HG02852 (cell line): ENCODE measurements around the gene RASD1.

Source experiments
- ATAC-seq: cut with Tn5 transposase; IDR thresholded peaks from one replicate; pipeline ENCODE4 v1.9.1; 2021; ENCODE audit warnings: mild to moderate bottlenecking, moderate library complexity; ENCODE audit not compliant: unreplicated experiment

RASD1 gene, protein sequence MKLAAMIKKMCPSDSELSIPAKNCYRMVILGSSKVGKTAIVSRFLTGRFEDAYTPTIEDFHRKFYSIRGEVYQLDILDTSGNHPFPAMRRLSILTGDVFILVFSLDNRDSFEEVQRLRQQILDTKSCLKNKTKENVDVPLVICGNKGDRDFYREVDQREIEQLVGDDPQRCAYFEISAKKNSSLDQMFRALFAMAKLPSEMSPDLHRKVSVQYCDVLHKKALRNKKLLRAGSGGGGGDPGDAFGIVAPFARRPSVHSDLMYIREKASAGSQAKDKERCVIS

DNA sequence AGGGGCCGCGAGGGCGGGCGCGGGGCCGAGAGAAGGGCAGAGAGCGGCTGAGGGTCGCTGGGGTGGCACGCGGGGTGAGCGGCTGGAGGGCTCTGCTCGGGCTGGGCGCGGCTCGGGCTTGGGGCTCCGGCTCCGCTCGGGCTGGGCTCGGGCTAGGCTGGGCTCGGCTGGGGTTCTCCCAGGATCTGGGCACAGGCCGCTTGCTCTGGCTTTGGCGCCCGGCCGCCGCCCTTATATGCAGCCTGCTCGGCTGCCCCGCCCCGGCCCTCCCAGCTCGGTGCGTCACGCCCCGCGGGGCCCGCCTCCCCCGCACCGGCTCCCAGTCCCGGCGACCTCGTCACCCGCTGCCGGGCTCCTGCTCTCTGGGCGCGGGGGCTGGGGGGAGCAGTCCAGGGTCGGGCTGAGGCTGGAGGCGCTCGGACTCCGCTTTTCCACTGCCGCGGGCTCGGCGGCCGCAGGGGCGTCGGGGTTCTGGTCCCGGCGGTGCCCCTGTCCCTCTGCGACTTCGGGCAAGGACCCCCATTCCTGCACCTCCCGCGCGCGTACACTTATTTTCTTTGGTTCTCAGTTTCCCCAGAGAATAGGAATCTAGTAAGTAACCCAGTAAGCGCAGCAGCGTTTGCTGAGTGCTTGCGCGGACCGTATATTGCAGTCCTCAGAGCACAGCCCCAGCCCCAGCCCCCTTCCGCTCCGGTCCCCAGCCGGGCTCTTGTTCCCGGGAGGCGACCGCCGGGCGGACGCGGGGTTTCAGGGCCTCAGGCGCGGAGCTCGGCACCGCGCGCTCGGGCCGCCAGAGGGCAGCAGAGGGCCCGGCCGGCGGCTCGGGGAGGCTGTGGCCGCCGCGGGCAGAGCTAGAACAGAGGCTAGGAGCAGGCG is at the start of gene RASD1:
RASD1 (minus strand) TSS at position 207 of the 876 bp plus-strand sequence. CDS start 214 bp downstream, outside the sequence.
- ATAC-seq = peak; percentile 73

DNA sequence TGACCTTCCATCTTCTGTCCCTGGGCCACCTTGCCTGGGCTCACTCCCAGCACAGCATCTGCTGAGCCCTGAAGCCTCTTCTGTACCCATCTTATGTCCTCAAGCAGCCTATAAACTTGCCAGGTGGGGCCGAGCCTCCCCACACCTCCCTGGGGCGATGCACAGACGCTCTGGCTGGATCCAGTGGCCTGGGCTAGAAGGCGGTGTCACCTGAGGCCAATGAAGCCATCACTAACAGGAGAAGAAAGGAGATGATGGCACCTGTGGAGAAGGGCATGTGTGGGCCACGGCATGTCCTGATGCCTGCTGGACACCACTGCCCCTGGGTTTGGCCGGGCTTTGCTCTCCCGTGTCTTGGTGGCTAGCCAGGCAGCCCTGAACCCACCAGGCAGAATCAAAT is 49.8 kb upstream of the RASD1 start:
- no peak for ATAC-seq

DNA sequence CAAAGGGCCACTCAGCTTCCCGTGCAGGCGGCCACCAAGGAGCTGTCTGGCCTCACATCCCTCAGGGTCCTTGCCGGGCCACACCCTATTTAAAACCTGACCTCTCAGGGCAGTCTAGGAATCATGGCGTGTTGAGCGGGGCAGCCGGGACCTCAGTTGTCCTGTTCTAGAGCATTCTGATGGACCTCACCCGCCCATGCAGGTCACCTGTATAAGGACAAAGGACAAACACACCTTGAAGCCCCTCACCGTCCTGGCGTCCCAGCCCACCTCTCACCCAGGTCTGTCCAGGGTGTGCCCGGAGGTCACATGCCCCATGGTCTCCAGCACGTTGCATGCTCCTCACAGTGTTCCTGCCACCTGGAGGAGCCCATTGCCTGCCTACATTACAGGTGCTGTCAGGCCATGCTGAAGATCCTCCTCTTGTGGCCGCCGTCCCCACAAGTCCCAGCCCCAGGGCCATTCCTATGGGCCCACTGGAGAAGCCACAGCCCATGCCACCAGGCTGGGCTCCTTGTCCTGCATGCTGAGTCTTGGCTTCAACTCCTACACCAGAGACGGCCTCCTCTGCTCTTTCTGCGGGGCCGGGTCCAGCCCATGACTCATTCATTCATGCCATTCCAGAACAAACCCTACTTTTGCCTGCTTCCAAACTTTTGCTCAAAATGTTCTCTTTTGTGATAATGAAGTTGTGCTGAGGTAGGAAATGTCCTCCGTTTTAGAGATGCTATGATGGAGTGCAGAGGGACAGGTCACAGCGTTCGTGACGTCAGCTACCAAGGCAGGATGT is 49.0 kb upstream of the RASD1 start:
- ATAC-seq = no peak

DNA sequence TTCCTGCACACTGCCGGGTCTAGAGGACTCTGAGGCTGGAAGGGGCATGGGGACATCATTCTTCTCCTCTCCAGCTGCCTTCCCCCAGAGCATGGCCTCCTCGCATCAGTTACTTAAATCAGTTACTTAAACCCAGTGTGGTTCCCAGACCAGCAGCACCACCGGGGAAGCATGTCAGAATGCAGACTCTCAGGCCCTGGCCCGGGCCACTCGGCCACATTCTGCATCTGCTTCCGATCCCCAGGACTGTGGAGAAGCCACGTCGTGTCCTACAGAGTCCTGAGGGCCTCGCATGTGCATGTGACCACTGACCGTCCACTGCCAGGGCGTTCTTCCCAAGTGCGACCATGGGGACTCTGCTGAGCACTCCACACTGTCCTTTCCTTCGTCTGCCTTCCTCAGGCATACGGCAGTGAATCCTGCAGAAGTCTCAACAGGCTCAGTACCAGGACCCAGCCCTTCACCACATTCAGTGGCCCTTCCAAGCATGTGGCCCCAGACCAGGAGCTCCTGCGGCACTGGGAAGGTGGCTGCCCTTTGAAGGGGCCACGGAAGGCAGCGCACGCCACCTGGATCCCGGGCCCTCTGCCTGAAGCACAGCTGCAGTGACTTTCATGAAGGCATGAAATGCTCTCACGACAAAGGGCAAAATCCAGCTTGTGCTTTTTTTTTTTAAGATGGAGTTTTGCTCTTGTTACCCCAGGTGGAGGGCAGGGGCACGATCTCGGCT is 46.9 kb upstream of the RASD1 start:
- no peak for ATAC-seq

DNA sequence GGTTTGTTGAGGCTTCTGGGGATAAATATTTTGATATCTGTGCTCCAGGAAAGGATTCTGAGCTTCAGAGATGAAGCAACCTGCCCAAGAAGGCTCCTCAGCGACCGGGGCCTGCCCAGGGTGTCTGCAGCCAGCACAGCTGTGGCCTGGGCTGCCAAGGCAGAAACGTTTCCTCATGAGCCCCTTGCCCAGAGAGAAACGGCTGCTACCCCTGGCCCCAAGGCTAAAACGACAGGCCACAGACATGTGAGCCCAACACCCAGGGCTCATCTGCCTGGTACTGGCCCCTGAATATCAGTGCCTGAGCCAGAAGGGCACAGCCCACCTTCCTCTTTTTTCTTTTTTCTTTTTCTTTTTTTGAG is 45.4 kb upstream of the RASD1 start:
- no peak for ATAC-seq

DNA sequence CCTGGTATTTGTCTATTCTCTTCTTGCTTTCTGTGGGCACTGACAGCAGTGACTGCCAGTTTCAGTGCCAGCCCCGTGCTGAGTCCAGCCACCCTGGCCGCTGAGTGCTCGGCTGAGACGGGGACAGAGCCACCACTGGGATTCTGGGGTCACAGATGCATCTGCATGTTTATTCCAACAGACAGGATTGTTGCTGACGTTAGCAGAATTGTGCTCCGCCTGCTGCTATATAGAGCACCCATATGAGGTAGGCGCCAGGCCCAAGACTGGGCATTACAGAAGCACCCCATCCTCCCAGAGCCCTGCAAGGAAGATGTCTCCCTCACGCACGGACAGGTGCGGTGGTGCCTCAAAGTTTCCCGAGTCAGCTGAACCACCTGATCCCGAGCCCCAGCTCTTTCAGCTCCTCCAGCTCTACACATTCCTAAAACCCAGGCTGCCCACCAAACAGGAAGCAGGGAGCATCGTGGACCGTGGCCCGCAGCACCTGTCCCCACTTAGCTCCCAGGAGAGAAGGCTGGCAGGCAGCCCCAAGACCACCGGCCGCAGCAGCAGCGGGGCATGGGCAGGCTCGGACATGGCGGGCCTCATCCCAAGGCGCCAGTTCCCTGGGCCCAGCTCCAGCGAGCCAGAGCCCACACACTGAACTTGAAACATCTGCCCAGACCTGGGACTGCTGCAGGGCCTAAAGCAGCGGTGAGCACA is 44.9 kb upstream of the RASD1 start:
- no peak for ATAC-seq

DNA sequence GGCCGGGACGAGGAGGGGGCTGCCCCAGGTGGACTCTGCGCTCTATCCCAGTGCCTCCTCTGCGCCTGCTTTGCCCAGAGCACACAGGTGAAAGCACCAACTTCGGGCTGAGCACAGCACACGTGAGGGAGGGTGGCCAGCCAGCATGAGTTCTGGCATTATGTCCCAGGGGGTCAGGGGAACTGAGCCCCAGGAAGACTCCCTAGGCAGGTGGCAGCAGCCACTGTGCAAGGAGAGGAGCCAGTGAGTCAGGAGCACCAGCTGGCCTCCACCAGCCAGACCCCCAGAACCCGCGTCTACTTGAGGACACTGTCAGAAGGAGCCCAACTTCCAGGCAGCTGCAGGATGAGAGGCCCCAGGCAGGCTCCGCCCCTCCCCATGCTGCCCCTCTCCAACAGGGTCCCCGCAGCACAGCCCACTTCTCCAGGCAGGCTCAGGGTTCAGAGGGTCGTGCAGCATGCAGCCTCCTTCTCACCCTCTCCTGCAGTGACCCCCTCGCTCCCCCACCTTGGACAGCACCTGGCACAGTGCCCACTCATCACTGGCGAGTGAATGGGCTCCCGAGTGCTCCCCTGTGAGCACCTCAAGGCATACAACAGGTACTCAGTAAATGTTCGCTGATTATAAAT is 44.2 kb upstream of the RASD1 start:
- no peak for ATAC-seq

DNA sequence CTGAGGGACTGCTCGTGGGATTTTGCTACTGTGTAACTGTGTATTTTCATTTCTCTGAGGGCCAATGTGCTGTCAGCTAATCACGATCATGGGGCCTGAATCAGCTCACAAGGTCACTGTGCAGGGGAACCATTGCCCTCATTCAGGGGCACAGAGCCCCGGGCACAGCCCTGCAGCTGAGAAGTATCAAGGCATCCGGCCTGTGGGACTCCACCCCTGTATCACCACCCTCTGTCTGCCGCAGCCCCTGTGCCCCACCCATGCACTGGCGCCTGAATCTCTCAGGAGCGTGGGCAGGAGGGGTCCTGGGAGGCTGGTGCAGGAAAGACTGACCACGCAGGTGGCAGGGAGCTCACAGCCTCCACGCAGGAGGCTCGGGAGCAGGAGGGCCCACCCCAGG is 43.4 kb upstream of the RASD1 start:
- no peak for ATAC-seq

DNA sequence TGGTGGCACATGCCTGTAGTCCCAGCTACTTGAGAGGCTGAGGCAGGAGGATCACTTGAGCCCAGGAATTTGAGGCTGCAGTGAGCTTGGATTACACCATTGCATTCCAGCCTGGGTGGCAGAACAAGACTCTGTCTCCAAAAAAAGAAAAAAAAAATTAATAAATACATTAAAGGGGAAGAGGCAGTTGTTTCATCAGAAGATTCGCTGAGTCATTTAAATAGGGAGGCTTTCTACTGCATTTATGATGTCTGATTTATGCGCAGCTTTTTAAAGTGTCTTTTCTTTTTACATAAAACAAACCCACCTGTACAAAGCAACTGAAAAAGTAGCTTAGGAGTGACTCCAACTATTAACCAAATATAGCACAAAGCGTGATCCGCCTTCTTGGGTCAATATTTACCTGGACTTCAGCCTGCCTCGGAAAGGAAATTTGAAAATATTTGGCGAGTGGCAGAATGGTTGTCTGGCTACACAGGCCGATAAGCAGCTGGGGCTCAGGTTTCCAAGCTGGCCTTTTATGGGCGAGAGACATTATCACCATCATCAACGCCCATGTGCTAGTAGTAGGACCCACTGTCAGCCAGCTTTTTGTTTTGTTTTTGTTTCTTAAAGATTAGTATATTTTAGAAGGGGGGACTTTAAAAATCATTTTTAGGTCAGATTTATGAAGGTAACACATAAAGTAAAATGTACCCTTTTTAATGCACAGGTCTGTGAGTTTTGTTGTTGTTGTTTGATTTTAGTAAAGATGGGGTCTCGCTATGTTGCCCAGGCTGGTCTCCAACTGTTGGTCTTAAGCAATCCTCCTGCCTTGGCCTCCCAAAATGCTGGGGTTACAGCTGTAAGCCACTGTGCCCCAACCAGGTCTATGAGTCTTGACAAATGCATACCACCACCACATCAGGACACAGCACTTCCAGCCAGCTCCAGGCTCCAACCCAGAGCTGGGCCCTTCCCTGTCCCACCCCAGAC is 42.5 kb upstream of the RASD1 start:
- ATAC-seq = no peak

DNA sequence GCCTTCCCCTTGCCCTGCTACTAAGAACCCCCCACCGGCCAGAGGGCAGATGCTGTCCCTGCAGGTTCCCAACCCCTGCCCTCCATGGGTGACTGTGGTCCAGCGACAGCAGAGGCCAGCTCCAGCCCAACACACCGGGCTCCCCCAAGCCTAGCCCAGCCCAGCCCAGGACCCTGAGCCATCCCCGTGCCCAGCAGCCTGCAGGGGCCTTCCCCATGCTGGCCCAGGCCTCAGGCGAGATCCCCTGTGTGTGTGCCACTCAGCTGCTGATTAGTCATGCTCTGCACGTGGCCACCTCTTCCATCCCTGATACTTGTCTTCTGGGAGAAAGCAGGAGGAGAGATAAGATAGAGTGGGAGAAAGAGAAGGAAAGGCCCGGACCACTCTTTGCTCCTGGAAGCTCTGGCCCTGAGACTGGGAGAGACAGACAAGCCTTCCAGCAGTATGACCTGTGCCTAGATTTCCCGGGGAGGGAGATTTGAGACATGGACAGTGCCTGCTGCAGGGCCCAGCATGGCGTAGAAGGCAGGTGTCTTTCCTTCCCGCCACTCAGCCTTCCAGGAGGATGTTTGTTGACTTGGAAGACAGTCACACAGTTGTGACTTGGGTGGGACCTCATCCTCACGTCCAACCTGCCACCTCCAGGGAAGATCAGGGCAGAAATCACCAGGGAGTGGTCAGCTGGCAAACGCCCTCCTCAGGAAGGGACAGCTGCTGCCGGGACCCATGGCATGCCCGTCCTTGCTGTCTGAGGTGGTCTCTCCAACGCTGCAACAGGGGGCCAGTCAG is 41.3 kb upstream of the RASD1 start:
- no peak for ATAC-seq

DNA sequence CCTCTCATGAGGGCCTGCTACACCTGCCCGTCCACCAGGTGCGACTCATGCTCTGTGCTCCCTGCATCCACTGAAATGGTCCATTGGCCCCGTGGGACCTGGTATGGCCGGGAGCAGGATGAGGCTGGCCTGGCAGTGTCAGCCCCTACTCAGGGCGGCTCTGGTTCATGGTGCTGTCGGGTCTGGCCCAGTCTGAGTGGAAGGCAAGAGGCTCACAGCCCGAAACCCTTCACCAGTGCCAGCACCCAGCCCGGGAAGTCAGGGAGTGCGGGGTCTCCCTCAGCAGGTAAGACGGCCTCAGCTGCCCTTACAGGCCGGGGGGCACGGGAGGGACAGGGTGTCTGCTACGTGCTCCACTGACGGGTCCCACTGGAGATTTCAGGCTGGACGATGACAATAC is 40.5 kb upstream of the RASD1 start:
- ATAC-seq = no peak

DNA sequence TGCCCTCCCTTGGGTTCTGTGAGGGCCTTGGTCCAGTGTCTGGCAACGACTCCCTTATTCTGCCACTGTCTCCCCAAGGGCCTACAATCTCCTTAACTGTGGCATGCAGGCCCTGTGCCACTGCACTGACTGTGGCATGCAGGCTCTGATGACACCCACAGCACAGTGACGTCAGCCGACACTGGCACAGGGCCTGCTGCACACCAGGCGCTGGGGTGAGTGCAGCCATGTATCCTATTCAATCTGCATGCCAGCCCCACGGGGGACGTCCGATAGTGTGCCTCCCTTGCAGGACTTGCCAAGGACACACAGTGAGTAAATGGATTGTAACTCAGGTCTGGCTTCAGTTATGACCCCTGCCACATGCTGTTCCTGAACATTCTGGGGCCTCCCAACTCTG is 39.8 kb upstream of the RASD1 start:
- ATAC-seq = no peak

DNA sequence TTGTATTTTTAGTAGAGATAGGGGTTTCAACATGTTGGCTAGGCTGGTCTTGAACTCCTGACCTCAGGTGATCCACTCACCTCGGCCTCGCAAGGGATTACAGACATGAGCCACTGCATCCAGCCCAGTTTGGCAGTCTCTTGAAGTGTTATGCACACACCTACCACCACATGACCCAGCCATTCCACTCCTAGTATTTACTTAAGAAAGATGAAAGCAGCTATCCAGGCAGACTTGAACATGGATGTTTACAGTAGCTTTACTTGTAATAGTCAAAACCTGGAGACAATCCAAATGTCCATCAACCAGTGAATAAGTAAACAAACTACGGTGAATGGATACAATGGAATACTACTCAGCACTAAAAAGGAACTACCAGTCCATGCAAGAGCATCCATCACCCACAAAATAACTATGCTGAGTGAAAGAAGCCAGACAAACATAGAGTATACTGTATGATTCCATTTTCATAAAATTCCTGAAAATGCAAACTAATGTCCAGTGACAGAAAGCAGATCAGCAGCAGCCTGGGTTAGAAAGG is 37.8 kb upstream of the RASD1 start:
- ATAC-seq = no peak

DNA sequence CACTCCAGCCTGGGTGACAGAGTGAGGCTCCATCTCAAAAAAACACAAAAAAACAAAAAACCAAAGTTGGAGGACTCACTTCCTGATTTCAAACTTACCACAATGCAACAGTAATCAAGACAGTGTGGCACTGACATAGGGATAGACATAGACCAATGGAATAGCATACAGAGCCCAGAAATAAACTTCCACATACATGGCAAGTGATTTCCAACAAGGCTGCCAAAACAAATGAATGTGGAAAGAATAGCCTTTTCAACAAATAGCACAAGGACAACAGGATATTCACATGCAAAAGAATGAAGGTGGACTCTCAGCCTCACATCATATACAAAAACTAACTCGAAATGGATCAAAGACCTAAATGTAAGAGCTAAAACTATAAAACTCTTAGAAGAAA is 36.8 kb upstream of the RASD1 start:
- no peak for ATAC-seq

DNA sequence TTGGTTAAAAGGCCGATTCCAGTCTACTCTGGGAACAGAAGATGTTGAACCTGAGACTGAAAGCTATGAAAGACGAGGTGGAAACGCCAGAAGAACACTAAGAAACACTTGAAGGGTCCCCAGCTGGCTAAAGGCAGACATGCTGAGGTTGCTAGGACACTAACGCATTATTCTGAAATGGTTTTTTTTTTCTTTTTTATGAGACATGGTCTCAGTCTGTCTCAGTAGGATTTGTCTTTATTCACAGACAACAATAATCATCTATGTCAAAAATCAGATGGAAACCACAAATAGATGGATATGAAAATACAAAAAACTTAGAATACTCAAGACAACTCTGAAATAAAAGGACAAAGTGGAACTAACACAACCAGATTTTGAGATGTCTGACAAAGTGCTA is 35.0 kb upstream of the RASD1 start:
- no peak for ATAC-seq

DNA sequence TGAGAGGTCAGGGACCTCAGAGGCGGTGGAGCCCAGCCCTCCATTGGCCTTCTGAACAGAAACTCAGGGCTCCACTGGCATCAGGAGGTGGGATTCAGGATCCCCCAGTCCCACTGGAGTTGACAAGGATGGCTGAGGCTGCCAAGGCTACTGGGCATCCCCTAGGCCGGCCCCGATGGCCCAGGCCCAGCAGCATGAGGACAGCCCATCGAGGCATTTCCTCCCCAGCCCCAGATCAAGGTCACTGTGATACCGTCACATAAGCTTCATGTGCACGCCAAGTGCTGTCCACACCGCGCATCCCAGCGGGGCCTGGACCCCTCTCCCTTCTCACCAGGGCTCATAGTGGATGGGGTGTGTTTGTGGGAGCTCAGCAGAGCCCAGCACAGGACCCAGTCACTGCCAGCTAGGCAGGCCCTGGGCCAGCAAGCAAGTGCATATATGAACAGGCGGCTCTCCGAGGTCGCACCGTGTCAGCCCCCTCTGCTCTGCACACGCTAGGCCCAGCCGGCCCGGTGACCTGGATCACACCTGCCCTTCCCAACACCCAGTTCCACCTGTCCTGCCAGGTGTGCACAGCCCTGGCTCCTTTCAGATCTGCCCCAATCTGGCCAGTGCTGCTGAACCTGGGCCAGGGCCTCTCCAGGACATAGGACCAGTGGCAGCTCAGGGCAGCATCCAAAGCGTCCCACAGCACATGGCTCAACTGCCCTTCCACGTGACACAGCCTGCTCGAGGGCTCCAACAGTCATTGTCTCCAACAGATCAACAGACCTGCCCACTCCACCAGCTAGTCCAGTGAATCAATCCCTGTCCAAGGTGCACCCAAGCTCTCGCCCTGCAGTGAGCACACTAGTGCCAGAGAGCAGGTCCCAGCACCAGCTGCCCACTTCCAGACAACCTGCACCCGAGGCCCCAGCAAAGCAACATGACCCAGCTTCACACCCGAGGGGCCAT is 32.8 kb upstream of the RASD1 start:
- ATAC-seq = no peak
